GM12875 (cell line): ENCODE results near the gene ESF1.
"Not testable (repeated sequence)": the region's sequence is repeated elsewhere in the genome, so short reads cannot be mapped to it uniquely, and the experiment has no call there.

Experiments
- H3K4me3 ChIP-seq: one replicate; pipeline ENCODE4 v1.5.1; 2011; ENCODE audit warnings: low read depth, low read length, control low read depth
- TF ChIP-seq, protein P1 (sequence below): IDR thresholded peaks from 2 replicates; pipeline ENCODE4 v1.5.1; 2011; ENCODE audit warnings: low read depth, mild to moderate bottlenecking, control low read depth, inconsistent platforms, low read length, moderate library complexity, borderline replicate concordance; ENCODE audit not compliant: insufficient read depth

The ESF1 gene

DNA sequence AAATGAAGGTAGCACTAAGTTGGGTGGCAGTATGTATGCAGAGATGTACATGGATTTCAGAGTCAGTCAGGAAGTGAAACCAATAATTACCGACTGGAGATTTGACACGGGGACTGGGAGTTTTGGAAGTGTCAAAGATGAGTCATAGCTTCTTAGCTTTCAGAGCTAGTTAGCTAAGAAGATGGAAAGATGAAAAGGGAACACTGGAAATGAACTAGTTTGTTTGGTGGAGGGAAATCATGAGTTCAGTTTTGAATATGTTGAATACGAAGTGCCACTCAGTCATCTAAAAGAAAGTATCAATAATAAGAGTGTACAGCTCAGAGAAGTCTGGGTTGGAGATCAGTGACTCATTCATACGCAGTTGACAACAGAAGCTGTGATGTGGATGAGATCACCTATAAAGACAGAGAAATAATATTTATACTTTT is 7.5 kb downstream of the ESF1 start:
- TF ChIP-seq, protein P1, sequence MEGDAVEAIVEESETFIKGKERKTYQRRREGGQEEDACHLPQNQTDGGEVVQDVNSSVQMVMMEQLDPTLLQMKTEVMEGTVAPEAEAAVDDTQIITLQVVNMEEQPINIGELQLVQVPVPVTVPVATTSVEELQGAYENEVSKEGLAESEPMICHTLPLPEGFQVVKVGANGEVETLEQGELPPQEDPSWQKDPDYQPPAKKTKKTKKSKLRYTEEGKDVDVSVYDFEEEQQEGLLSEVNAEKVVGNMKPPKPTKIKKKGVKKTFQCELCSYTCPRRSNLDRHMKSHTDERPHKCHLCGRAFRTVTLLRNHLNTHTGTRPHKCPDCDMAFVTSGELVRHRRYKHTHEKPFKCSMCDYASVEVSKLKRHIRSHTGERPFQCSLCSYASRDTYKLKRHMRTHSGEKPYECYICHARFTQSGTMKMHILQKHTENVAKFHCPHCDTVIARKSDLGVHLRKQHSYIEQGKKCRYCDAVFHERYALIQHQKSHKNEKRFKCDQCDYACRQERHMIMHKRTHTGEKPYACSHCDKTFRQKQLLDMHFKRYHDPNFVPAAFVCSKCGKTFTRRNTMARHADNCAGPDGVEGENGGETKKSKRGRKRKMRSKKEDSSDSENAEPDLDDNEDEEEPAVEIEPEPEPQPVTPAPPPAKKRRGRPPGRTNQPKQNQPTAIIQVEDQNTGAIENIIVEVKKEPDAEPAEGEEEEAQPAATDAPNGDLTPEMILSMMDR = no peak
- no peak overlapping the region for H3K4me3 ChIP-seq

DNA sequence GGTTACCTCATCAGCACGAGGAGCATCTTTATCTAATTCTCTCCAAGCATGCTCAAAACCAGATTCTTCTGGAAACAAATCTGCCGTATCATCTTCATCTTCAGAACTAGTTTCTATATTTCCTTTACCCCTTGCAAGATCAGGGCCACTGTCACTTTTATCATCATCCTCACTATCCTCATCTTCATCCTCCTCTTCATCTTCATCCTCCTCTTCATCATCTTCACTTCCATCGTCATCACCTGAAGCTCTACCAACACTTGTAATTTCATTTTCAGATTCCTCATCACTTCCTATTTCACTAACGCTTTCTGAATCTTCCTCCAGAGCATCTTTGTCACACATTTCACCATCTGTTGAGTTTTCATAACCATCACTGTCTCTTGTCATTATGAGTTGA is 8.9 kb downstream of the ESF1 start:
- H3K4me3 ChIP-seq = no peak overlapping the region
- TF ChIP-seq, protein P1 = no peak

DNA sequence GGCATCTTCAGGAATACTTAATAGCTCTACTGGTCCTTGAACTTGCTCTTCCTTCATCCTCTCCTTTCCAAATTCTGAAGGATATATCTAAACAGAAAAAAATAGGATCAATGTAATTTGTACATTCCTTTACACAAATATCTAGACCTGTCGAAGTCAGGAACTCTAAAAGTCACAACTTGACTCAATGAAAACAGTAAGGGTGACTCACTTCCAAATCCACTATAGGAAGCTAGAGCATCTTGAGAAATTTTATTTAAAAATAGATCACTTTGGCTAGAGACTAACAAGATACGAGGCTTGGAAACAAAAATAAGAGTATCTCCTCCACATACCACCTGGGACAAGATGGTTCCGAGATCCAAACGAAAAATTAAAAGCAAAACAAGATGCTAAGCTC is 12.2 kb downstream of the ESF1 start:
- H3K4me3 ChIP-seq = no peak overlapping the region
- TF ChIP-seq, protein P1 = no peak

DNA sequence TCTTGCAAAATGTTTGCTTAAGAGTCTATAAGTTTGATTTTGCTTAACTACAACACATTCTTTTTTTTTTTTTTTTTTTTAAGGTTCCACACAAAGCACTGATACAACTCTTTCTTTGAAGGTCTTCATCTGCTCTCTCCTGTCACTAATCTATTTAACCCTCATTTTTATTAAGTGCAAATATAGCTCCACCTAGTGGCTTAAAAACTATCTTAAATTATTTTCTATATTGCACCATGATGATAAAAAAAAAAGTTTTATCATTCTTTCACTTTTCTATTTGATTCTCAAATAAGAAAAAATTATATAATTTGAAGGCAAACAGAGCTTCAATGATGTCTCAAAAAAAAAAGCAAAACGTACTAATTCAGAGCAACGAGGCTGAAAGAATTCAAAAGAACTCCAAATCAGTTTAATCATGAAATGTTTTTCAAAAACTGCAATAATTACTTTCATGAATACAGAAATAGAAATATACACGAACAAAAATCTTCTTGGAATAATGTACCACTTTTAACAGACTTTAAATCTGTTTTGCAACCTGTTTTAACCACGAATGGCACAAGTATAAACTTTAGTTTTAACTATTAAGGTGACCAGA is 12.8 kb downstream of the ESF1 start:
- no peak overlapping the region for H3K4me3 ChIP-seq
- TF ChIP-seq, protein P1 = no peak

- no peak overlapping the region for H3K4me3 ChIP-seq
- TF ChIP-seq, protein P1 = no peak
Observed at GRCh38 chr20:13770141-13770540, 14.6 kb downstream of the ESF1 start.

- TF ChIP-seq, protein P1 = no peak
- H3K4me3 ChIP-seq = no peak overlapping the region
Observed at GRCh38 chr20:13765868-13766416, 18.8 kb downstream of the ESF1 start.

DNA sequence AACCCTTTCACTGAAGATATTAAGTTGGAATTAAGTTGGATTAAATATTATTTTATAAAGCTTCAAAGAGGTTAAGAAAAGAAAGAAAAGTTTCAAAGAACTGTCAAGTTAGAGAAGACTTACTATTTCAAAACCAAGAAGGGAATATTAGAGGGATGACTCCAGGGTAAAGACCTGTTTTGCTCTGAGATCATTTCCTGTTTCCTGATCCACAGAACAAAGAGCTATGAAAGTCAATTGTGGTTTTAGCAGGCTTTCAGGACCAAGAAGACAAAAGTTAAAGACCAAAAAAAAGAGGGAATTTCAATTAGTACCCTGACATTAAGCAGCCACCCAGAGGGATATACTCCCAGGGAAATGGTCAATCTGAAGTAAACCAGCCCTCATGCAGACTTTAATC is 19.4 kb downstream of the ESF1 start:
- TF ChIP-seq, protein P1 = no peak
- H3K4me3 ChIP-seq = no peak overlapping the region

- not testable (repeated sequence) for H3K4me3 ChIP-seq
Observed at GRCh38 chr20:13760451-13760946, 24.2 kb downstream of the ESF1 start.
